Measurements from ENCODE around the gene SLC27A3.
A peak's percentile ranks its signal among the peaks of the same experiment; 100 is the strongest.

SLC27A3 gene, protein sequence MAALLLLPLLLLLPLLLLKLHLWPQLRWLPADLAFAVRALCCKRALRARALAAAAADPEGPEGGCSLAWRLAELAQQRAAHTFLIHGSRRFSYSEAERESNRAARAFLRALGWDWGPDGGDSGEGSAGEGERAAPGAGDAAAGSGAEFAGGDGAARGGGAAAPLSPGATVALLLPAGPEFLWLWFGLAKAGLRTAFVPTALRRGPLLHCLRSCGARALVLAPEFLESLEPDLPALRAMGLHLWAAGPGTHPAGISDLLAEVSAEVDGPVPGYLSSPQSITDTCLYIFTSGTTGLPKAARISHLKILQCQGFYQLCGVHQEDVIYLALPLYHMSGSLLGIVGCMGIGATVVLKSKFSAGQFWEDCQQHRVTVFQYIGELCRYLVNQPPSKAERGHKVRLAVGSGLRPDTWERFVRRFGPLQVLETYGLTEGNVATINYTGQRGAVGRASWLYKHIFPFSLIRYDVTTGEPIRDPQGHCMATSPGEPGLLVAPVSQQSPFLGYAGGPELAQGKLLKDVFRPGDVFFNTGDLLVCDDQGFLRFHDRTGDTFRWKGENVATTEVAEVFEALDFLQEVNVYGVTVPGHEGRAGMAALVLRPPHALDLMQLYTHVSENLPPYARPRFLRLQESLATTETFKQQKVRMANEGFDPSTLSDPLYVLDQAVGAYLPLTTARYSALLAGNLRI

GRCh38 chr1:153774780-153775457 is at the start of gene SLC27A3:
Gene SLC27A3, plus strand, starts transcription at chr1:153775407. Its CDS starts 91 bp downstream, at chr1:153775498.
- DNase-seq (ENCODE audit: extremely low read depth in 1 of 2, low read depth in 1 of 2): no peak

GRCh38 chr1:153727463-153728304 is 47.5 kb upstream of the SLC27A3 start, which contains the start of gene INTS3:
Gene INTS3, plus strand, starts transcription at chr1:153728050. Its CDS starts 585 bp downstream, at chr1:153728635.
- DNase-seq (ENCODE audit: extremely low read depth in 1 of 2, low read depth in 1 of 2): peak; percentile 95 to 100

- DNase-seq (ENCODE audit: extremely low read depth in 1 of 2, low read depth in 1 of 2): no peak
Measured at GRCh38 chr1:153728305-153729066, 46.7 kb upstream of the SLC27A3 start.

DNA sequence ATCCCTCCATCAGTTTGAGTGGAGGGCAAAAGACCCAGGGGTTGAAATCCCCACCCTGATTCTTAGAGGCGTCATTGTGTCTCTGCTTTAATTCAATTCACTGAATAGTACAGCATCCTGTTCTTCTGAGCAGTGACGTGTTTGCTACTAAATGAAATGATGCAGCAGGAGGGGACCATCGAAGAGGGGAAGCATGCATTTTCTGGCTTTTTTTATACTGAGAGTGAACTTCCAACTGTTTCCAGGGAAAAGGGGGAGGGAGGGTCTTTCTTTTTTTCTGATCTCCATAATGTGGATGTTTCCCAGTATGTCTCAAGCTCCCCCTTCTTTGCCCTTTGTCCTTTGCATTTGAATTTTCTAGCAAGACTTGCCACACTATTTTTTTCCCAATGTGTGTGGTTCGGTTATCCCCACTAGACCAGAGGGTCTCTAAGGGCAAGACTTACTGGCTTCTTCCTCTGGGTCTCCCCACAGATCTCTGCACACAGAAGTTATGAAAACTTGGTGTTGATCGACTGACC is 44.7 kb upstream of the SLC27A3 start:
- DNase-seq (ENCODE audit: extremely low read depth in 1 of 2, low read depth in 1 of 2): no peak

DNA sequence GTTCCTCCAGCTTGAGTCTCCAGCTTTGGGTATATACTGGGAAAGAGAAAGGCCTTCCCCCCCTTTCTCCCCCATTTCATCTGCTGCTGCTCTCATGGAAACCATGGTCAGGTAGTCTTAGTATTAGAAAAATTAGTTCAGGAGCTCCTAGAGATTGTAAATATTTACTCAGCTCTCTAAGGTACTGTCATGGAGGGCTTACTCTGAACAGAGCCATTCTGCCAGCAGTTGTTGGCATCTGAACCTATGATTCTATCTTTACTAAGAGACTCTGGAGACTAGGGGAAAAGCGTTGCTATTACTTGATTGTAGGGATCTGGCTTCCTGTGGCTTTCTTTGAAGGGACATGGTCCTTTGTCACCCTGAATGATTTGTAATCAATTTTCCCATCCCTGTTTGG is 41.2 kb upstream of the SLC27A3 start:
- DNase-seq (ENCODE audit: extremely low read depth in 1 of 2, low read depth in 1 of 2): no peak

- no peak for DNase-seq (ENCODE audit: extremely low read depth in 1 of 2, low read depth in 1 of 2)
Measured at GRCh38 chr1:153734396-153735089, 40.7 kb upstream of the SLC27A3 start.

DNA sequence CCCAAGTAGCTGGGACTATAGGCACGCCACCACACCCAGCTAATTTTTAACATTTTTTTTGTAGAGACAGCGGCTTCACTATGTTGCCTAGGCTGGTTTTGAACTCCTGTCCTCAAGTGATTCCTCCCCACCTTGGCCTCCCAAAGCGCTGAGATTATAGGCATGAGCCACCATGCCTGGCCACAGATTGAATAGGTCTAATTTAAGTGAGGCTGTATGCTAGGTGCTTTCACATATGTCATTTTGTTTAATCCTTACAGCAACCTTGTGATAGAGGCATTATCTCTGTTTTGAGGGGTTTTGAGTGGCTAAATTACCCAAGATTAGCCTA is 40.2 kb upstream of the SLC27A3 start:
- DNase-seq (ENCODE audit: extremely low read depth in 1 of 2, low read depth in 1 of 2): no peak

DNA sequence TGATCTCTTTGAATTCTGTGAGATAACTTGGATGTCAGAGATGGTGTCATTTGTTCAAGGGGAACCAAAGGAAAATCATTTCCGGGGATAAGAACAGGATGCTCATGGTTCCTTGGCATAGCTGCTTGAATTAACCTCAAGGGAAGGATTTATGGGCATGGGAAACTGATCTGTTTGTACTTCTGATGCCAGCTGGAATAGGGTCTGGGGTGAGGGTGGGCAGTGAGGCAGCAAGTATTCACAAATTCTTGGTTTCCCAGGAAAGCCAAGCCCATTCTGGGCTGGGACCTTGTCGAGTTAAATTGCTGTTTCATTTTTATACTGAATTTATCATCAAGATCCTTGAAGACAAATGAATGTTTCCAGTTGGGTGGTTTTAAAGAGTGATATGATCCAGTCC is 33.2 kb upstream of the SLC27A3 start:
- no peak for DNase-seq (ENCODE audit: extremely low read depth in 1 of 2, low read depth in 1 of 2)

GRCh38 chr1:153742411-153743142 is 32.6 kb upstream of the SLC27A3 start:
- DNase-seq (ENCODE audit: extremely low read depth in 1 of 2, low read depth in 1 of 2): no peak

DNA sequence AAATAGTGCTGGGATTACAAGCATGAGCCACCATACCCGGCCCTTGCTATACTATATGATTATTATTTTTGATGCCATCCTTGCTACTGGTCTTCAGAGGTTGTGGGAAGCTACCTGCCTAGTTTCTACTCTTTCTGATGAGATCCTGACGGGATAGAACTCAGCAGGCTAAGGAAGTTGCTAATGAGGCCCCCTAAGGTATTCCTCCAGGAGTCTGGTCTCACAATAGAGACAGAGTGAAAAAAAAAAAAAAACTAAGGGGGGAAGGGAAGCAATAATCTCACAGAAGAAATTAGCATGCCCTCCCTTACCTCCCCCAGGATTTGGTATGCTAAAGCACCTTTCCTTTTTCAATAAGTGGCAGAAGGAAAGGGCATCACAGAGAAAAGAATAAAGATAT is 29.8 kb upstream of the SLC27A3 start:
- DNase-seq (ENCODE audit: extremely low read depth in 1 of 2, low read depth in 1 of 2): no peak

DNA sequence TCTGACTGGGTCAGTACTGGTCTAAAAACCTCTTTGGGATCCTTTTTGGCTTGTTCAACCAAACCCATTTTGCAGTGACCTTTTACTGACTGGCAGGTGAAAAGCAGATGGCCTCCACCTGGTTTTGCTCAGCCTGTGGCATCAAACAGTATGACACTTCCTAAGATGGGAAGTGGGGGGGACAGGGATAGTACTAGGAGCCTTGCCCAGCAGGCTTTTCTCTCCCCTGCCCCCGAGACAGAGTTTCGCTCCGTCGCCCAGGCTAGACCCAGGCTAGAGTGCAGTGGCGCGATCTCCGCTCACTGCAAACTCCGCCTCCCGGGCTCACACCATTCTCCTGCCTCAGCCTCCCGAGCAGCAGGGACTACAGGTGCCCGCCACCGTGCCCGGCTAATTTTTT is 29.0 kb upstream of the SLC27A3 start:
- no peak for DNase-seq (ENCODE audit: extremely low read depth in 1 of 2, low read depth in 1 of 2)

DNA sequence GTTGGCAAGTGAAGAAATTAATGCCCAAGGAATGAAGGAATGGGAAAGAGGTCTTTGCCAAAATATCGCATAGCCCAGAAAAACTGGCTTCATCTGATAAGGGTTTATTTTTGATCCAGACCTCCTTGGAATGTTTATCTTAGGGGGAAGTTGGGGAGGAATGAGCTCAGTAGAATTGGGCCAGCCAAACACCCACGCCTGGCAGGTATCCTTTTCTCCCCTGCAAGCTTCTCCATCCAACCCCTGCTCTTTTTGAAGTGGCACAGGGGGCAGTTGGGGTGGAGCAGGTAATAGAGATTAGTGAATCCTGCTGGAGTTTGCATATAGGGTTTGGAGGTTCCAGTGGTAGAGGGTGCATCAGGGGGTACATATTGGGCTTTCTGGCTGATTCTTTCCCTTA is 26.3 kb upstream of the SLC27A3 start:
- no peak for DNase-seq (ENCODE audit: extremely low read depth in 1 of 2, low read depth in 1 of 2)

DNA sequence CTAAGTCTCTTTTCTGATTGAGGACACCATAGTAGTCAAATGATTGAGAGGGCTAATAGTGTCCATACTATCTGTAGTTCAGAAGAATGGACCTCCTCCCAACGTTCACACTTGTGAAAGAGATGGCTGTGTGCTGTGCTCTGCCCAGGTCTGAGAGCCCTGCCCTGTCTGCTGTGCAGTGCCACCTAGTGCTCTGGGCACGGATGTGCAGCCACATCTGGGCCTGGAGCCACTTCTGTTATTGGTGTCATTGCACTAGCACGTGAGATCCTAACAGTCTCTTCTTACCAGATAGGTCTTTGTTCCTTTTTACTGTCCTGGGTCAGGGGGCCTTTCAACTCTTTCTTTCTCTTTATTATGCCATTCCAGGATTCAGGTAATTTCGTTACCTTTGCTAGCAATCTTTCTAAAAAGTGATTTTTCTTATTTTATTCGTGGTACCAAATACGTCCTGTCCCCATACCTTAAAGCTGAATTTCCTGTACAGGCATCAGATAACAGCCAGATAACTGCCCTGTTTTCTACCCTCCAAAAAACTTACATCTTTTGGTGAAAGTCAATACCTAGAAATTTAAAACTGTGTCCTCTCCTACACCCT is 25.7 kb upstream of the SLC27A3 start:
- DNase-seq (ENCODE audit: extremely low read depth in 1 of 2, low read depth in 1 of 2): peak; percentile 54 to 67

GRCh38 chr1:153750026-153750995 is 24.9 kb upstream of the SLC27A3 start:
- no peak for DNase-seq (ENCODE audit: extremely low read depth in 1 of 2, low read depth in 1 of 2)

DNA sequence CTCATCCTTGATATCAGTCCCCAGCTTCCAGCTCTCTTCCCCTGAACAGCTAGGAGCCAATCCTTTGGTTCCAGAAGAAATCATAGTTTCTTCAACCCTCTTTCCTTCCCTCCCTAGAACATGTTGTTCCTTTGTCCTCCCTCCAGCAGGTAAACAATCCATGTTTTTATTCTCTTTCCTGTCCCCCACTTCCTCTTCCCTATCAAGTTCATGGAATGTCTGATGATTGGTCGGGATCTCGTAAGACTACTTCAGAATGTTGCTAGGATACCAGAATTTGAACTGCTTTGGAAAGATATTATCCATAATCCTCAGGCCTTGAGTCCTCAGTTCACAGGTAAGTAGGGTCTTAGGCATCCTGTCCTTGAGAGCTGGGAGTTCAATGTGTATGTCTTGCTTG is 23.1 kb upstream of the SLC27A3 start:
- no peak for DNase-seq (ENCODE audit: extremely low read depth in 1 of 2, low read depth in 1 of 2)

DNA sequence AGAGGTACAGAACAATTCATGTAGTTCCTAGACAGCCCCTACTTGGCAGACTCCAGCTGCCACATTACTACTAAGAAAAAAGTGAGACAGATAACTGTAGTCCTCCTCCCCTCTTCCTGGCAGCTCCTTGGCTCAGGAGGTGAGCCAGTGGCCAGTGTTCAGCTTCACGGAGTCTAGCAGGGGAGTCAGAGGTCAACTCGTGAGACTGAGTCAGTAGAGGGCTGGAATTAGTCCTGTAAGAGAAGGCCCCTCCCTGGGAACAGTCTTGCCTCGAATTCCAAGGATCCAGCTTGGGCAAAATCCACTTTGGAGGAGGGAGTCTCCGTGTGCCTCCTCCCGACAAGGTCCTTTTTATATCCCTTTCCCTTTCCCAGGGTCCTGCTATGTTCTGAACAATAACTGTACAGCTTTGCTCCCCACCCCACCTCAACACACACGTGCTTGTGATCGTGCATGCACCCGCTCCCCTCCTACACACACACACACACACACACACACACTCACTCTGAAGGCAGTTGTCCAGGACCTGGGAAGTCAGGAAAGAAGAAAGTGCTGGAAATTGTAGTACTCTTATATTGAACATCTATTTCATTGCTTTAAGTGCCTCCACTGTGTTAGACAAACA is 22.5 kb upstream of the SLC27A3 start:
- no peak for DNase-seq (ENCODE audit: extremely low read depth in 1 of 2, low read depth in 1 of 2)

DNA sequence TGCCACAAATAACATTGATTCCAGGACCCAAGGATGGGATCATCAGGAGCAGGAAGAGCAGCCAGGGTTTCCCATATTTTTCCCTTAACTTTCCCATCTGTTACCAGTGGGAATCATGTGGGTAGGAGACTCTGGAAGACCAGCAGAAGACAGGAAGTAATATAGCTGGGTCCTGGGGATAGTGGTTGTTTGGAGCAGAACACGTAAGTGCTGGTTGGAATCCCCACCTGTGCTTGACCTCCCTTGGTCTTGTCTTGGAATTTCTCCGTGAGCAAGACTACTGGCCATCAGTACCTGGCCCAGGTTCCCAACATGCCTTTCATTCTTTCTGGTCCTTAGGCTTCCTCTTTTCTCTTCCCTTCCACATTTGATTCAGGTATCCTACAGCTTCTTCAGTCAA is 20.9 kb upstream of the SLC27A3 start:
- no peak for DNase-seq (ENCODE audit: extremely low read depth in 1 of 2, low read depth in 1 of 2)

Data from stimulated activated CD8-positive, alpha-beta memory T cell treated with anti-CD3 and anti-CD28 coated beads, Interleukin-7, amount 100 ng/mL, for 48 hours (primary cell).